ENCODE measurements around the gene KRT33A.
"Not testable (repeated sequence)": the region's sequence is repeated elsewhere in the genome, so short reads cannot be mapped to it uniquely, and the experiment has no call there.

The KRT33A gene

DNA sequence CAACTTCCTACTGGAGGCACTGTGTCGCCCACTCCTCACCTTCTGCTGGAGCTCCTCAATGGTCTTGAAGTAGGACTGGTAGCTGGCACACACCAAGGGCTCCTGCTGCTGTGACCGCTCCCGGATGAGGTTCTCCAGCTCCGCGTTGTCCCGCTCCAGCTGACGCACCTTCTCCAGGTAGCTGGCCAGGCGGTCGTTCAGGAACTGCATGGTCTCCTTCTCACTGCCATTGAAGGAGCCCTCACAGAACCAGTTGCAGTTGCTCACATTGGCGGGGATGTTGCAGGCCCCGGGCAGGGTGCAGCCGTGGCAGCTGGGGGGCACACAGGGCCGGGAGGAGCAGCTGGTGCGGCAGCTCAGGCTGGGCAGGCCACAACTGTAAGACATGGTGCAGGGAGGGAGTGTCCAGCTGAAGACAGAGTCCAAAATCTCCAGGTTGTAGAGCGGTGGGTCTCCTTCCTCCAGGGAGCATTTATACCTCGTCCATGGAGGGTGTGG, at the start of gene KRT33A:
Gene KRT33A, minus strand, starts transcription at position 448 of the 498 bp plus-strand sequence. Its CDS starts 61 bp downstream, at position 387.
- not testable (repeated sequence) for DNase-seq

DNA sequence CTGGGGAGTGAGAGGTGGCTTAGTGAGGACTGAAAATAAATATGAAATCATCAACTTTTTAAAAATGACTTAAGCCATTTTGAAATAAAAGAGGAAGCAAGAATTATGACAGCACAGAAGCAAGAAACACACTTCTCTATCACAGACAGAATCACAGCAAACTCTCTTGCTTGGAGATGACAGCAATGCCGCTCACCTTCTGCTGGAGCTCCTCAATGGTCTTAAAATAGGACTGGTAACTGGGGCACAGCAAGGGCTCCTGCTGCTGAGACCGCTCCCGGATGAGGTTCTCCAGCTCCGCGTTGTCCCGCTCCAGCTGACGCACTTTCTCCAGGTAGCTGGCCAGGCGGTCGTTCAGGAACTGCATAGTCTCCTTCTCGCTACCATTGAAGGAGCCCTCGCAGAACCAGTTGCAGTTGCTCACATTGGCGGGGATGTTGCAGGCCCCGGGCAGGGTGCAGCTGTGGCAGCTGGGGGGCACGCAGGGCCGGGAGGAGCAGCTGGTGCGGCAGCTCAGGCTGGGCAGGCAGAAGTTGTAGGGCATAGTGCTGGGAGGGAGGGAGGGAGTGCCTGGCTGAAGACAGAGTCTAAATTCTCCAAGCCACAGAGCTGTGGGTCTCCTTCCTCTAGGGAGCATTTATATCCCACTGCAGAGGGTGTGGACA, 46.5 kb upstream of the KRT33A start, which contains the start of gene KRT31:
Gene KRT31, minus strand, starts transcription at position 613 of the 665 bp plus-strand sequence. Its CDS starts 69 bp downstream, at position 544.
- peak; percentile 24 to 70 (median 62) for DNase-seq

DNA sequence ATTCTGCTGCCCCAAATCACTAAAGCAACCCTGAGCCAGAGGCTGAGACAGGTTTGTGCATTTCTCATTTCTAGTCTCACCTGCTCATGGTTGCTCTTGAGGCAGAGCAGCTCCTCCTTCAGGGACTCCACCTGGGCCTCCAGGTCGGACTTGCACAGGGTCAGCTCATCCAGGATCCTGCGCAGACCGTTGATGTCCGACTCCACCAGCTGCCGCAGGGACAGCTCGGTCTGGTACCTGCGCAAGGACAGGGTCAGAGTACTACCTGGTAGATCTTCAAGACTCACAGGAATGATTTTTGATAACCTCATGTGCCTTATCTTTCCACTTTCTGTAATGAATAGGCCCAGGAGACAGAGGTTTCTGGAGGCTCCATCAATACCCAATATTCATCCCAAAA, 45.7 kb upstream of the KRT33A start:
- DNase-seq: no peak

DNA sequence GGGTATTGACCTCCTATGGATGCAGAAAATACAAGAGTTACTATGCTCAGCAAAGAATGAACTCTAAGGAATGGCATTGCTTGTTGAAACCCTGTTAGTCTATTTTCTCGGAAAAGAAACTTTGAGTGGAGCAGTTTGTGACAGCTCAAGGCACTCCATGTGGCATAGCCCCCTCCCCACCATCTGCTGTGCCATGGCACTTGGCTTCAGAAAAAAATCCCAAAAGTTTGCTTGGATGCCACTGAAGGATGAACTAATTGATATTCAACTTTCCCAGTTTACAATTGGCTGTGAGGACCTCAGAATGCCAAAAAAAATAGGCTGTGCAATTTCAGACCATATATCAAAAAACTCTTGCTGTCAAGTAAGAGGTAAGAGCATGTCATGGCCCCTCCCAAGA, 45.0 kb upstream of the KRT33A start:
- no peak for DNase-seq

DNA sequence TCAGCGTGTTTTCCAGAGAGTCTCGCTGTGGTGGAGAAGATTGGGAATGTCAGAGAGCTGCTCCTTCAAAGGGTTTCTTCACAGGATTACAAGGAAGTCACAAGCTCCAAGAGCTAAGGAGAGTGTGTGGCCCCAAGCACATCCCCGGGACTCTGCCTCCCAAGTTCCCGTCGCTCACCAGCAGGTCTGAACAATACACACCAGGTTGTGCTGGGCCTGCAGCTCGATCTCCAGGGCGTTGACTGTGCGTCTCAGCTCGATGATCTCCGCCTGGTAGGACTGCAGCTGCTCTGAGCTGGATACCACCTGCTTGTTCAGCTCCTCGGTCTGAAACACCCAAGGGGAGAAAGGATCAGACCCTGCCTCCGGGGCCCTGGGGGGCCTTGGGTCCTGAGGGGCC, 44.4 kb upstream of the KRT33A start:
- not testable (repeated sequence) for DNase-seq

DNA sequence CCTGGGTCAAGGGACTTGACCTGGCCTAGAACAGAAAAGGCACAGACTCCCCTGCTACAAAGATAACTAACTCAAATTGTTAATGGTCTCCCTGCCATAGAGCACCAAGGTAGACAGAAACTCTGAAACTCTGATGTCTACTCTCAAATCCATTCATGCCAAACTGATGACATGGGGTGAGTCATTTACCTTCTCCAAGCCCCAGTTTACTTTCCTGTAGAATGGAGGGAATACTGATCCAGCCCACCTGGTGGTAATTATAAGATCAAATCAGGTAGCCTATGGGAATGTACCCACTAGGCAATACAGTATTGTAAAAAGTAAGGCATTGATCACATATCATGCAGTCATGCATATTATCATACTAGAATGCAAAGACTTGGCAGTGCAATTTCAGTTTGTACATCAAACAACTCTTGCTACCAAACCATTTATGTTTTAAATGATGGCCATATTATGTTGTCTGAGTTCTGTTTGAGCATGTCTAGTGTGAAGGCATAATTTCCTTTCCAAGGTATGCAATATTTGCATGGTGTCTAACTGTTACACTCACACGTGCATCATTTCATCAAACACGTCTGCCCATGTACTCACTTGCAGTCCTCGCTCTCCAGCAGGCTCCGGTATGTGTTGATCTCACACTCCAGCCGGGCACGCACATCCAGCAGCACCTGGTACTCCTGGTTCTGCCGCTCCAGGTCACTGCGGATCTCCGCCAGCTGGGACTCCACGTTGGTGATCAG, 43.8 kb upstream of the KRT33A start:
- no peak for DNase-seq

DNA sequence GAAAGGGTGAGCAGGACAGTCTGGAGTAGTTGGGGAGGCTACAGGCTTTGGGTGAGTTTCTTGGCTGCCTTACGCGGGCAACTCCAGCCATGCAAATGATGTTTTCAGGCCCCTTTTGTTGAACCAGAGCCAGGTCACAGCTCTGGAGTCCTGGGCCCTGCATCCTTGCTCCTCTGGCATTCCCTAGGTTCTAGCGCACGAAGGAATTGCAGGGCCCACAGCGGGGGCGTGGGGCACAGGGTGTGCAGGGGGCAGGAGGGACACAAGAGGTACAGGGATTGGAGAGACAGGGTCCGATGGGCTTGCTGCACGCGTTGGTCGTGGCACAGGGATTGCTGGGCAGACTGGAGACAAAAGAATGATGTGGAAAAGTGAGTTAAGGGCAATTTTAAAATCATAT, 43.2 kb upstream of the KRT33A start:
- DNase-seq: no peak

DNA sequence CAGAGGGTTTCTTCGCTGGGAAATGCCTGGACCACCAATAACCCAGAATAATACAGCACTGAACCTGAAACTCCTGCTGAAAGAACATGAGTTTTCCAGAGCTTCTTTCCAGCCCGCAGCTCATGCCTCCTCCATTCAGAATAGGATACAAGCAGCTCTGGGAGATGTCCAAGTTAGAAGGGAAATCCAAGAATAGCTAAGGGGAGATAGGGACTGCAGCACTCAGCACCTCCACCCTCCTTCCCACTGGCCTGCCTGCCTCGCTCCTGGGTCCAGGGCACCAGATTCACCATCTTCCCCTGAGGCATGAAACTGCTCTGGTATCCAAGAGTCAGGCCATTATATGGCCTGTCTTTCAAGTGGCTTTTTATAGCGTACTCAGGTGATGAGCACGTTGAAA, 42.7 kb upstream of the KRT33A start:
- DNase-seq: no peak

DNA sequence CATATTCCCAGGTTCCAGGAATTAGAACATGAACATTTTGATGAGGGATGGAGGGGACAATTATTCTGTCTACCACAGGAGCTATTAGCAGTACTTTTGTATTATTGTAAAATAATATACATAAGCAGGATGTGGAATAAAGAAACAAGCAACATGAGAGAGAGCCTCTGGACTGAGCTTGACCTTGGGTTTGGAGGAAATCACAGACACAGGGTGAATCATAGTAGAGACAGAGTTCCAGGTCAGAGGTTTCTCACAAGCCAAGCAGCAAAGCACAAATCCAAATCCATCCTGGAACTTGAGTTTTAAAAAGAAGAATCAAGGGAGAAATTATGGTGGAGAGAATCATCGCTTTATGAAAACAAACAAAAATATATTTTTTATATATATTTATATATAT, 41.6 kb upstream of the KRT33A start:
- DNase-seq: no peak

DNA sequence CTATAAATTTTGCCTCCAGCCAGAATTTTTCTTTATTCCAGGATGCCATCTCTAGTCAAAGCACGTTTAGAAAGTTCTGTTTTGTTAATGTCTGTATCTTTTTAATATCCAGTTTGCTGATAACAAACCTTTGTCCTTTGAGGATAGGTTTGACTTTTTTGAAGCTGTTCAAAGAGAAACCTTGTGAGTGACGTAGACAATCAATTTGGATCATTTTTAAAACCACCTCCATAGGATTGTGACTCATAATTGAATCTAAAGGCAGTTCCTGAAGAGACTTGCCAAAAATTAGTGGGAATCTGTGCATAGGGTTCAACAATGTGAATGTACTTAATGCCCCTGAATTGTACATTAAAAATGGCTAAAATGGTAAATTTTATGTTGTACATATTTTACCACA, 40.9 kb upstream of the KRT33A start:
- DNase-seq: no peak

DNA sequence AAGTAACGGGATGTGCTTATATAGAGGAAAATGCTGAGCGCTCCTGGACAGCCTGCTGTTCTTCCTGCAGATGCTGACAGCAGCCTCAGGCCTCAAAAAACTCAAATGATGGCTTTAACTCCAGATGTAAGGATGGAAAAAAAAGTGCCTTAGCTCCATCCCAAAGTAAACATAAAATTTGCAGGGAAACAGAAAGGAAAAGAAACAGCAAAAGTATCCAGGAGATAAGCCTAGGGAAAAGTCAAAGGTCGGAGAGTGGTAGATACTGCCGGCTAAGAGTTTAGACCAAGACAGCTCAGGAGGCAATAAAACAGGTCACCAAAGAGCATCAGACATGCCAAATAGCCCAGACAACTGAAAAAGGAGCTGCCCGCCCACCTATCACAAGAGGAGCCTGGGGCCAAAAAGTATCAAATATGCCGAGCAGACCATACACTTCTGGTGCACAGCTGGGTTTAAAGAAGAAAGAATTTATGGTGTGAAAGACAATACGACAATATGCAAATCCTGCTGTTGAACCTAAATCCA, 39.8 kb upstream of the KRT33A start:
- DNase-seq: no peak

DNA sequence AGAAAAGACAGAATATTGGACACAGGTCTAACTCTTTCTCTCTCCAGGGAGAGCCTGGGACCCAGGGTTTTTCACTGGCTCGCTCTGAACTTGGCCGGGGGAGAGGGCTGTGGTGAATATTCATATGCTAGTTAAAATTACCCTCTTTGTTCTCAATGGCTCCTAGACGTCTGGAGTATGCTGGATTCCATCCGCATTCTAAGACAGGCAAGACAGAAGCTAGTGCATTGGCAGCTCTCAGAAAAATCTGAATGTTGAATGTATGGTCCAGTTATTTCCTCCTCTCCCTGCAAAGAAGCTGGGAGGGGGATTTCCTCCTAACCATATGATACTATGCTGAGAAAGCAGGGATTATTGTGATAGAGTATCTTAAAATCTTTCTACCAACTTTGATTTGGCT, 37.0 kb upstream of the KRT33A start:
- DNase-seq: no peak

DNA sequence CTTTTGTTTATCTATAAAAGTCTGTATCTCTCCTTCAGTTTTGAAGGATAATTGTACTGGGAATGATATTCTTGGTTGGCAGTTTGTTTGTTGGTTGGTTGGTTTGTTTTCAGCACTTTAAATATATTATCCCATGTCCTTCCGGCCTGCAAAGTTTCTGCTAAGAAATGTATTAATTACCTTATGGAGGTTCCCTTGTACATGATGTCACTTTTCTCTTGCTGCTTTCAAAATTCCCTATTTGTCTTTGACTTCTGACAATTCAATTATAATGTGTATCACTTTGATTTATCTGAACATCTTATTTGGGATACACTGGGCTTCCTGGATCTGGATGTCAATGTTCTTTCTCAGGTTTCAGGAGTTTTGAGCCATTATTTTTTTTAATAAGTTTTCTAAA, 35.6 kb upstream of the KRT33A start:
- DNase-seq: no peak

DNA sequence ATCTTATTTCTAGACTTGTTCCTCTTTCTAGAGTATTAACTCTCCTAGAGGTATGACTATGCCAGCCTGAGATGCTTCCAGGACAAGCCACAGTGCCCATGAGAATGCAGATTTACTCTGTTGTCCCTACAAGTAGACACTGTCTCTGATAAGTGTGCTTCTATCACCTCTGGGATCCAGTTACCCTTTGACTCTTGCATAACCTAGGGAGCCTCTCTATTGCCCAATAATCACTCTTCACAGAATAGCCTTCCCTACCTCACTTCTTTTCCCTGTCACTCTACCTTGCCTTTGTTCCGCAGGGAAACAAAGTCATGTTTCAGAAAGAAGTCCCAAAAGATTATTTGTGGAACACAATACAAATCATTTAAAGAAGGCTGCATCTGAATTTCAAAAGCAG, 33.1 kb upstream of the KRT33A start:
- DNase-seq: no peak

DNA sequence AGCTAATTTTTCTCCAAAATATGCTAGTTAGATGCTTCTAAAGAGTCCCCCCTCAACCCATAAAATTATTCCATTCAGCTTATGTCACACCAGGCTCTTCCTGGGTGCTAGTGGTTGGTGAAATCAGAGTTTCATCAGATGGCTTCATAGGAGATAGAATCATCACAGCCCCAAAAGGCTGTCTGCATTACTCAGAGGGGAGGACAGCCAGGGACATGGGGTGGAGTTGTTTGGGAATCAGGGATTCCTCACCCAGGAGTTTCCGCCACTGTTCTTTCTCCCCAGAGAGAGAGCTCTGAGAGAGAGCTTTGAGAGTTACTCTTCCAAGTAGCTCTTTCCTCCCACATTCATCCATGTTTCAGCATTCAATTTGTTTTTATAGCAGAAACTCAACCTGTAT, 31.8 kb upstream of the KRT33A start:
- no peak for DNase-seq

DNA sequence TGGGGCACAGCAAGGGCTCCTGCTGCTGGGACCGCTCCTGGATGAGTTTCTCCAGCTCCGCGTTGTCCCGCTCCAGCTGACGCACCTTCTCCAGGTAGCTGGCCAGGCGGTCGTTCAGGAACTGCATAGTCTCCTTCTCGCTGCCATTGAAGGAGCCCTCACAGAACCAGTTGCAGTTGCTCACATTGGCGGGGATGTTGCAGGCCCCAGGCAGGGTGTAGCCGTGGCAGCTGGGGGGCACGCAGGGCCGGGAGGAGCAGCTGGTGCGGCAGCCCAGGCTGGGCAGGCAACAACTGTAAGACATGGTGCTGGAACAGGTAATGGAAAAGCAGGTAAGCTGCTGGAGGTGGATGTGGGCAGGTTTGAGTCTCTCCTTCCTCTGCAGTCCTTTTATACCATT, 31.3 kb upstream of the KRT33A start, which contains the start of gene KRT34:
Gene KRT34, minus strand, starts transcription at position 364 of the 400 bp plus-strand sequence. Its CDS starts 60 bp downstream, at position 304.
- not testable (repeated sequence) for DNase-seq

DNA sequence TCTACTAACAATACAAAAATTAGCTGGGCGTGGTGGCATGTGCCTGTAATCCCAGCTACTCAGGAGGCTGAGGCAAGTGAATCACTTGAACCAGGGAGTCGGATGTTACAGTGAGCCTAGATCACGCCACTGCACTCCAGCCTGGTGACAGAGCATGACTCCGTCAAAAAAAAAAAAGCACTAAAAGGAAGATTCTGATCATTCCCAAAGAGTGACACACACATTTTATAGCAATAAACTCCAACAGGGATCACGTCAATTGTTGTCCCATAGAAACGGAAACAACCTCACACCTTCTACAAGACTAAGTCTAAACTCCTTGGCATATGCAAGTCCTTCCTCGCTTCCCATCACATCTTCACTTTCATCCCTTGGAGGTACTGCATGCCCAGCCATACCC, 29.5 kb upstream of the KRT33A start:
- DNase-seq: not testable (repeated sequence)

DNA sequence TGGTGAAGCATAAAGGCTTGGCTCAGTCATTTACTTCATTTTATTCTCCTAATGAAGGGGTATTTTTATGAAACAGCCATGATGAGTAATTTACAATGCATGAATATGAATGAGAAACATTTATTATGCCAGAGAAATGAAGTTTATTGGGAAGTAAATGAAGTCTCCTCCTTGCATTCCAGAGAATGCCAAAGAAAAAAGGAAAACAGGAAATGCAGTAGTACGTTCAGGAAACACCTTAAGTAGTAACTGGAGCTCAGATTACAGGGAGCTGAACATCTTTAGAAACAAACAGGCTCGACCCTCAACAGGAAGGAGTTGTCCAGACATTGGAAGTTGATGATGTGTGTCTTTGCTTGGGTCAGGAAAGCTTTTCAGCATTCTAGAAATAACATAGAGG, 26.9 kb upstream of the KRT33A start:
- DNase-seq: no peak

DNA sequence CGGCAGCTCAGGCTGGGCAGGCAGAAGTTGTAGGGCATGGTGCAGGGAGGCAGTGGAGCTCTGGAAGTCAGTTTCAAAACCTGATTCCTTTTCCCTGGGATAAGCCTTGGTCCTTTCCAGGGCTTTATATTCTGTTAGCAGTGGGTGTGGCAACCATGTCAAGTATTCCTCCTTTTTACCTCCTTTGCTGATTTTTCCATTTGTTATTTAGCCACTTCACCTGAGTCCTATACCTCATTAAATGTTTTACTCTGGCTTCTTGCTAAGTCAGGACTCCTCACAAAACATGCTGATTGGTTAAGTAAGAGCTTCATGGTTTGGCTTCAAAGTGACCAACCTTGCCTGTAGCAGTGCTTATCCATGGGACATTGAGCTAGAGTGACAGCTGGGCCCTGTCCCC, 19.1 kb upstream of the KRT33A start, which contains the start of gene KRT33B:
Gene KRT33B, minus strand, starts transcription at position 101 of the 400 bp plus-strand sequence. Its CDS starts 63 bp downstream, at position 38.
- no peak for DNase-seq

DNA sequence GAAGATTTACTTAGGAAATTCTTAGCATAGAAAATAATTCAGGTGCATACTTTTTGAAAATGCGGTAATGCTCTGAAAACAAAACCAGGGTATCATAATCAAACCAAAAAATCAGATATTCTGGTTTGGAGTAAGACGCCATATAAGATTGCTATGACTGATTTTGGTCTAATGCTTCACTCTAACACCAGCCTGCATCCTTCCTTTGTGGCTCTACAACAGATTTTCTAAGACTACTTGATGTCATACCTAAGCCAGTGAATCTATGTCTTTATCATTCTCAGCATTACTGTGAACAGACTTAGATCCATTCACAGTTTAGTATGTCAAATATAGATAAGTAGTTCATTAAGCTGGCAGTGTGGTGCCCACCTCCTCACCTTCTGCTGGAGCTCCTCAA, 18.4 kb upstream of the KRT33A start:
- DNase-seq: no peak

DNA sequence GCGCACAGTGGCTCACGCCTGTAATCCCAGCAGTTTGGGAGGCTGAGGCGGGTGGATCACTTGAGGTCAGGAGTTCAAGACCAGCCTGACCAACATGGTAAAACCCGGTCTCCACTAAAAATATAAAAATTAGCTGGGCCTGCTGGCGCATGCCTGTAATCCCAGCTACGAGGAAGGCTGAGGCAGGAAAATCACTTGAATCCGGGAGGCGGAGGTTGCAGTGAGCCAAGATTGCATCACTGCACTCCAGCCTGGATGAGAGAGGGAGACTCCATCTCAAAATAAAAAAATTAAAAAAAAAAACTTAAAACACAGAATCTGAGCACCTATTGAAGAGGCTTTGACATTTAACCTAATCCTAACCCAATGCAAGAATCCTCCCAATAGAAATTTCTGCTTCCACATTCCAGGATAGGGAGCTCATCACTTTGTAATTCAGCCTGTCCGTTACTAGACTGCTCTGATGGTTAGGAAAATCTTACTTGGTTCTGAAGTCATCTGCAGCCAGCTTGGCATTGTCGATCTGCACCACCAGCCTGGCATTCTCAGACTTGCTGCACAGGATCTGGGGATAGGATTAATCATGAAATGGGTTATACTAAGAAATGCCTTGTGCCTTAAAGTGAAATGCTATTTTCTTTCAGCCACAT, 16.9 kb upstream of the KRT33A start:
- DNase-seq: no peak

DNA sequence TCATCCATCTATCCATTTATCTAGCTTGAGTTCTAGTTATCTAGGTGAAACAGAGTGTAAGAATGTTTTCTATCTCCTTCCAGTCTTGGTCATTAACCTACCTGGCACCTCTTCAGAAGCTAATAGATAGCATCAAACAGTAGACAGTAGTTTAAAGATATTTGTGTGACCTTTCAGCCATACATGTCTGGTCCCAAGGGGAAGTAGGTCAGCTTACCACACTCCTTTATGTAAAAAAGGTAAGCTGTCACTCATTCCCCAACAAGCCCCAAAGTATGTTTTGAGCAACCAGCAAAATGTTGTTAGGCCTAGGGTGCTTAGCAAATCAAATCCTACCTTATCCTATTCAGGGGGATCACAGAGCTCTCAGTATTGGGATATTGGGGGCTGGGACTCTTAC, 15.4 kb upstream of the KRT33A start:
- DNase-seq: no peak

DNA sequence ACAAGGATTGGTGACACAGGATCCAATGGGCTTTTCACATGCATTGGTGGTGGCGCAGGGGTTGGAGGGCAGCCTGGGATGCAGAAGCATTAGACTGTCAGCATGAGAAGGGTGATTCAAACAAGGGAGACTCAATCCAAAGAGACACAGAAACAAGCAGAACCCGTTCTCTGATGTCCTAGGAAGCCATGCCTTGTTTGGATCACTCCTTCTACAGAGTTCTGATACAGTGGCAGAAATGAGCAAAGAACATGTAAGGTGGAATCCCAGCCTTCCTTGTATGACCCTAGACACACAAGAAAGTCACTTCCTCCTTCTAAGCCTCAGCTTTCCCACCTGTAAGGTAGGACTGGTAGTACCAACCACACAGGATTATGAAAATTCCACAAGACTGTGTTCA, 13.3 kb upstream of the KRT33A start:
- no peak for DNase-seq
